Sigmoid colon (tissue), 7 donors: Measurements from ENCODE around the gene MTFP1. TPM values are rescaled to one million over a fixed set of nuclear protein-coding genes. Genes with fewer than 3 reads are reported as not detected.

Source experiments
- DNase-seq: peaks from one replicate; pipeline ENCODE4 v3.0.0-alpha.2; 2019
- H3K27ac ChIP-seq, 4 donors: fragments of 200-600 bp; sonication (generic); one replicate each; pipeline ENCODE4 v1.5.1; 2016 to 2019; ENCODE audit warnings: mild to moderate bottlenecking in 1 of 4
- H3K27me3 ChIP-seq, 3 donors: fragments of 200-600 bp; sonication (generic); one replicate each; pipeline ENCODE4 v1.5.1; 2019; ENCODE audit warnings: mild to moderate bottlenecking in 1 of 3
- H3K36me3 ChIP-seq, 4 donors: fragments of 200-600 bp; sonication (generic); one replicate each; pipeline ENCODE4 v1.5.1; 2016 to 2019
- H3K4me1 ChIP-seq, 4 donors: fragments of 200-600 bp; sonication (generic); one replicate each; pipeline ENCODE4 v1.5.1; 2017 to 2019
- H3K4me3 ChIP-seq, 4 donors: fragments of 200-600 bp; sonication (generic); one replicate each; pipeline ENCODE4 v1.5.1; 2017 to 2019; ENCODE audit warnings: mild to moderate bottlenecking in 2 of 4, moderate library complexity in 1 of 4
- H3K9me3 ChIP-seq, 4 donors: fragments of 200-600 bp in 3 of 4; sonication (generic) in 3 of 4; one replicate each; pipeline versions ENCODE4 v1.5.1 to v1.6.1; 2013 to 2019
- EP300 ChIP-seq, 4 donors: sonication (generic); formaldehyde crosslinking; IDR thresholded peaks; one replicate each; pipeline ENCODE4 v1.6.1; 2017; ENCODE audit warnings: antibody characterized with exemption in 4 of 4
- POLR2A ChIP-seq, 2 donors: fragments of 450-650 bp; IDR thresholded peaks; one replicate each; pipeline ENCODE4 v1.6.1; 2016; ENCODE audit warnings: antibody characterized with exemption in 2 of 2, mild to moderate bottlenecking in 2 of 2, moderate library complexity in 2 of 2
- POLR2AphosphoS5 ChIP-seq, 4 donors: sonication (generic); formaldehyde crosslinking; IDR thresholded peaks; one replicate each; pipeline ENCODE4 v1.6.1; 2017; ENCODE audit warnings: antibody characterized with exemption in 4 of 4
- WGBS, 2 donors: extraction: QIAGEN DNeasy Blood & Tissue Kit; methylation state at CpG; one replicate each; pipeline ENCODE4 v1.1.7; 2013; 5-methylcytosine and 5-hydroxymethylcytosine counted together
- intact Hi-C: fragments of 100-400 bp; cut with DNase I; formaldehyde crosslinking; loops from one replicate; pipeline ENCODE4 v1.15.1; 2023
- polyA plus RNA-seq, 3 donors: library from polyadenylated mRNA; stranded (reverse); fragments of 200-250 nt; gene quantifications; one replicate each; pipeline ENCODE4 v1.2.3, GENCODE V29; 2013
- total RNA-seq, 4 donors: library from RNA; depleted of rRNA; stranded (reverse); fragments of >200 nt; gene quantifications; one replicate each; pipeline ENCODE4 v1.1.0, GENCODE V29; 2016
- TF ChIP-seq, protein P1 (sequence below), 4 experiments: fragments of 450-650 bp in 3 of 4; fragments of 200-600 bp in 1 of 4; IDR thresholded peaks; one replicate each; pipeline ENCODE4 v1.5.1; 2016 to 2019; ENCODE audit warnings: antibody characterized with exemption in 4 of 4, mild to moderate bottlenecking in 3 of 4, moderate library complexity in 2 of 4
- donor health status: healthy with polysubstance abuse.
- donor health status: Bipolar disorder and iron deficiency.
- donor health status: healthy.

The MTFP1 gene
- total and polyA plus RNA-seq, 7 donors: 2.9 to 38.5 (median 7.1) TPM

DNA sequence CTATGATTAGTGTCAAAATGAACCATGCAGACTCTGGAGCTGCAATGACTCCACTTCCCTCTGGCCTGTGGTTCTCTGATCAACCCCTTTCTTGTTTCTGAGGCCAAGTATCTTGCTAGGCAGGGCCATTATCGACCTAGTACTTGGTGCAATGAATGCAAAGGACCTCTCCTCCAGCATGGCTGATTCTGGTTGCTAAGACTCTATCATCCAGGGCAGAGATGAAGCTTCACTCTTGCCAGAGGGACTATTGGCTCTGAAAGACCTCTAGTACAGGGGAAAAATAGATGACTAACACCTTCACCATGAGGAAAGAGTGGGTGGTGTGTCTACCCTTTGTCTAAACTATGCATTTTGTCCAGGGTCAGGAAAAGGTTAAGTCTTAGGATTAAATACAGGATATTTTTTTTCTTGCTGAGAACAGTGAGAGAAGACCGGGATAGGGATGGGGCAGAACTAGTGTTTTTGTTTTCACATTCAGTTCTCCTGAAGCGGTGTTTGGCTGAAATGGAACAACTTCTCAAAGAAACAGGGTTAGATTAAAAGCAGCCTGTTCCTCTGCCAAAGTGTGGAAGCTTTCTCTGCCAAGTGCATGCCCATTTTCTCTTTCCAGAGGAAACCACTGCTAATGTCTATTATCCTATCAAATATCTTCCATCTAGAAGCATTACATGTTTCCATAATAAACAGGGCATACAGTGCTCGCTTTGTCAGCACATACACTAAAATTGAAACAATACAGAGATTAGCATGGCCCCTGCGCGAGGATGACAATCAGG is 5.0 kb upstream of the MTFP1 start:
- peaks cover 0 to 47% (median 37%) of the 10 kb centered on the region in 4 donors for H3K4me1 ChIP-seq
- DNase-seq: no peak

DNA sequence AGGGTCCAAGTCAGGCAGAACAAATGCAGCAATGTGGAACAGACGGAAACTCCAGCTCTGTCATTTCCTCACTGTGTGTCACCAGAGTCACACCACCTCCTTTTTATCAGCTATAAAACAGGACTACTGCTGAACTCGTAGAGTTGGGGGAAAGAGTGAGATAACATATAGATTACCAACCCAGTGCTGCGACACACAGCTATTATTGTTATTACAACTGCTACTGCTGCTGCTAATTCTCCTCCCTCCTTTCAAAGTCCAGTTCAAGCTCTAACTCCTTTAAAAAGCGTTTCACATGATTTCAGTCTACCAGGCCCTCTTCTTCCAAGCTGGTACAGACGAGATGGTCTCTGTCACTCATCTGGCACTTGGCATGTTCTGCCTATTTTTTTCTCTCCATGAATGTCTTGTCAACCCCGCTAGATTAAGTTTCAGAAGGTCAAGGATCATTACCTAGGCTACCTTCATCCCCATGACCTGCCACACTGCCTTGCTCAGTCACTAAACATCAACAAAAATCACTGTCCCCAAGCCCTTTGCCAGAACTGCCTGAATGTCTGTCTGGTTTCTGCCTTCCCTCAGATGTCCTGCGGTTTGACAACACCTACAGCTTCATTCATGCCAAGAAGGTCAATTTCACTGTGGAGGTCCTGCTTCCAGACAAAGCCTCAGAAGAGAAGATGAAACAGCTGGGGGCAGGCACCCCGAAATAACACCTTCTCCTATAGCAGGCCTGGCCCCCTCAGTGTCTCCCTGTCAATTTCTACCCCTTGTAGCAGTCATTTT is 3.7 kb upstream of the MTFP1 start:
- intact Hi-C loops: loop anchor here (5.0 to 10.0 kb wide), 3 partner anchors 35 to 1155 kb away; partner anchors contain the start of genes EWSR1, RHBDD3, RNF215 and TCN2
- H3K36me3 ChIP-seq: peaks cover 7 to 45% (median 16%) of the 10 kb centered on the region in 4 donors
- peak overlapping the region; percentile 91 to 97 (median 94) for H3K27ac ChIP-seq
- no peak for TF ChIP-seq POLR2A (IDR thresholded peaks at IDR 0.05)
- TF ChIP-seq EP300 (IDR thresholded peaks at IDR 0.05): no peak
- TF ChIP-seq, protein P1, sequence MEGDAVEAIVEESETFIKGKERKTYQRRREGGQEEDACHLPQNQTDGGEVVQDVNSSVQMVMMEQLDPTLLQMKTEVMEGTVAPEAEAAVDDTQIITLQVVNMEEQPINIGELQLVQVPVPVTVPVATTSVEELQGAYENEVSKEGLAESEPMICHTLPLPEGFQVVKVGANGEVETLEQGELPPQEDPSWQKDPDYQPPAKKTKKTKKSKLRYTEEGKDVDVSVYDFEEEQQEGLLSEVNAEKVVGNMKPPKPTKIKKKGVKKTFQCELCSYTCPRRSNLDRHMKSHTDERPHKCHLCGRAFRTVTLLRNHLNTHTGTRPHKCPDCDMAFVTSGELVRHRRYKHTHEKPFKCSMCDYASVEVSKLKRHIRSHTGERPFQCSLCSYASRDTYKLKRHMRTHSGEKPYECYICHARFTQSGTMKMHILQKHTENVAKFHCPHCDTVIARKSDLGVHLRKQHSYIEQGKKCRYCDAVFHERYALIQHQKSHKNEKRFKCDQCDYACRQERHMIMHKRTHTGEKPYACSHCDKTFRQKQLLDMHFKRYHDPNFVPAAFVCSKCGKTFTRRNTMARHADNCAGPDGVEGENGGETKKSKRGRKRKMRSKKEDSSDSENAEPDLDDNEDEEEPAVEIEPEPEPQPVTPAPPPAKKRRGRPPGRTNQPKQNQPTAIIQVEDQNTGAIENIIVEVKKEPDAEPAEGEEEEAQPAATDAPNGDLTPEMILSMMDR (IDR thresholded peaks at IDR 0.05): no peak
- TF ChIP-seq POLR2AphosphoS5 (IDR thresholded peaks at IDR 0.05): no peak
- DNase-seq: no peak
- no peaks in the 10 kb centered on the region for H3K27me3 ChIP-seq
- 36 to 70% methylated on average over 8 of the region's 8 CpGs for WGBS, 2 donors
- H3K4me1 ChIP-seq: peaks cover 0 to 58% (median 49%) of the 10 kb centered on the region in 4 donors
- H3K9me3 ChIP-seq: no peaks in the 10 kb centered on the region
- H3K4me3 ChIP-seq: peak overlapping the region in 1 of 4 donors; percentile 72

More for the DNA sequence above, 5.0 kb upstream of the MTFP1 start:
- intact Hi-C loops: loop anchor here (5.0 to 10.0 kb wide), 3 partner anchors 33 to 1153 kb away; partner anchors contain the start of genes EWSR1, RHBDD3, RNF215 and TCN2
- Histone ChIP-seq H3K27ac (peak overlapping the region; percentile 15 to 94 (median 39)), H3K4me3 (no peak overlapping the region), H3K9me3 (no peaks in the 10 kb centered on the region), H3K36me3 (peaks cover 7 to 58% (median 28%) of the 10 kb centered on the region in 4 donors), H3K27me3 (no peaks in the 10 kb centered on the region)
- TF ChIP-seq EP300 (IDR thresholded peaks at IDR 0.05): no peak
- no peak for TF ChIP-seq POLR2A (IDR thresholded peaks at IDR 0.05)
- TF ChIP-seq, protein P1 (IDR thresholded peaks at IDR 0.05): no peak
- no peak for TF ChIP-seq POLR2AphosphoS5 (IDR thresholded peaks at IDR 0.05)
- WGBS, 2 donors: 70 to 77% methylated on average over 6 of the region's 6 CpGs

DNA sequence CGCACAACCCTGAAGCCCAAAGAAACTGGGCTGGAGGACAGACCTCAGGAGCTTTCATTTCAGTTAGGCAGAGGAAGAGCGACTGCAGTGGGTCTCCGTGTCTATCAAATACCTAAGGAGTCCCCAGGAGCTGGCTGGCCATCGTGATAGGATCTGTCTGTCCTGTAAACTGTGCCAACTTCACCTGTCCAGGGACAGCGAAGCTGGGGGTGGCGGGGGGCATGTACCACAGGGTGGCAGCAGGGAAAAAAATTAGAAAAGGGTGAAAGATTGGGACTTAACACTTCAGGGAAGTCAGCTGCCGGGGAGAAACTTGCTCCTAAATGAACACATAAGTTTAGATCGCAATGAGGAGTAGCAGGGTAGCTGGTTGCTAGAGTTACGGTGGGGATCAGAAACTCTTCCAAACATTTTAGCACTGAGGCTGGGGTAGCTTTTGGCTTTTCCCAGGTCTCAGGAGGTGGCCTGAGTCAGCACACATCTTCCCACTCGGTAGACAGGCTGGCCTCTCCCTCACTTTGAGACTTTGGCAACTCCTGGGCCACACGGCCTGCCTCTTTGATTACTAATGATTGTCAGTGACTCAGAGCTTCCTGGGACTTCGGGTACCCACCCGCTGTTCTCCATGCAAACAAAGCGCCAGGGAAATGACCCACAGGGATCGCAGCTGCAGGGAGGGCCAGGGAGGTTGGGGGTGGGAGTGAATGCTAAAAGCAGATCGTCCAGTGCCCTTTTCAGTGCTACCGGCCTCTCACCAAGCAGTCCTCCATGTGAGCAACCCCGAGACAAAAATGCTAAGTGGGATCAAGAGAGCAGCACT is 2.9 kb upstream of the MTFP1 start:
- 28 to 41% methylated on average over 18 of the region's 18 CpGs for WGBS, 2 donors
- DNase-seq: peak; percentile 90
- Histone ChIP-seq H3K9me3 (no peaks in the 10 kb centered on the region), H3K27ac (peak overlapping the region; percentile 91 to 97 (median 94)), H3K4me3 (peak overlapping the region; percentile 55 to 72 (median 63)), H3K27me3 (no peaks in the 10 kb centered on the region), H3K4me1 (peaks cover 0 to 58% (median 49%) of the 10 kb centered on the region in 4 donors), H3K36me3 (peaks cover 7 to 37% (median 14%) of the 10 kb centered on the region in 4 donors)
- peak in 3 of 4 donors; percentile 51 to 68 (median 62) for TF ChIP-seq POLR2AphosphoS5 (IDR thresholded peaks at IDR 0.05)
- TF ChIP-seq, protein P1 (IDR thresholded peaks at IDR 0.05): no peak
- intact Hi-C loops: loop anchor here (5.0 to 10.0 kb wide), 3 partner anchors 35 to 1155 kb away; partner anchors contain the start of genes EWSR1, RHBDD3, RNF215 and TCN2
